Activated T-cell treated with anti-CD3 and anti-CD28 coated beads, Interleukin-2, amount 50 U/mL, for 72 hours (primary cell): ENCODE results near the gene CGB7. TPM values are rescaled to one million over a fixed set of nuclear protein-coding genes. Genes with fewer than 3 reads are reported as not detected.

Source experiments
- ATAC-seq, 2 donors: fragments of 150-1000 bp; cut with Tn5 transposase; replicated peaks in 1 of 2; 2 replicates each; pipeline ENCODE4 v1.10.0; 2021; ENCODE audit warnings: moderate library complexity in 2 of 2, mild to moderate bottlenecking in 1 of 2
- DNase-seq, 2 donors: peaks; one replicate each; pipeline ENCODE4 v3.0.0; 2021 to 2022; ENCODE audit warnings: mixed read lengths in 1 of 2
- H3K27ac Mint-ChIP-seq: one replicate; pipeline ENCODE4 v1.8.0; 2022; ENCODE audit warnings: mild to moderate bottlenecking, moderate library complexity, mixed read lengths
- H3K27me3 Mint-ChIP-seq: one replicate; pipeline ENCODE4 v1.8.0; 2022; ENCODE audit warnings: low read depth, mixed read lengths
- H3K36me3 Mint-ChIP-seq, 2 donors: one replicate each; pipeline ENCODE4 v1.8.0; 2022; ENCODE audit warnings: mixed read lengths in 2 of 2, mild to moderate bottlenecking in 1 of 2; ENCODE audit not compliant: insufficient read depth in 2 of 2
- H3K4me1 Mint-ChIP-seq: one replicate; pipeline ENCODE4 v1.8.0; 2022; ENCODE audit warnings: low read depth, mixed read lengths
- H3K4me3 Mint-ChIP-seq, 2 donors: one replicate each; pipeline ENCODE4 v1.8.0; 2022; ENCODE audit warnings: mild to moderate bottlenecking in 2 of 2, mixed read lengths in 2 of 2, moderate library complexity in 2 of 2
- H3K9me3 Mint-ChIP-seq, 2 donors: one replicate each; pipeline ENCODE4 v1.8.0; 2022; ENCODE audit warnings: mixed read lengths in 2 of 2
- total RNA-seq, 2 donors: library from RNA; stranded (reverse); gene quantifications; one replicate each; pipeline ENCODE4 v1.2.3, GENCODE V29; 2022

Gene CGB7
- total RNA-seq, 2 donors from 2014 or later: not detected

GRCh38 chr19:49014123-49014869, 43.3 kb downstream of the CGB7 start:
- H3K4me3 Mint-ChIP-seq: no peak overlapping the region
- peaks cover 1 to 7% of the 10 kb centered on the region in 2 donors for H3K36me3 Mint-ChIP-seq
- H3K27me3 Mint-ChIP-seq: peaks cover 6% of the 10 kb centered on the region
- no peak overlapping the region for H3K27ac Mint-ChIP-seq
- DNase-seq (no peak), ATAC-seq (no peak)
- no peaks in the 10 kb centered on the region for H3K9me3 Mint-ChIP-seq
- H3K4me1 Mint-ChIP-seq: peaks cover 11% of the 10 kb centered on the region

- no peaks in the 10 kb centered on the region for H3K4me1 Mint-ChIP-seq
- ATAC-seq: no peak
- H3K9me3 Mint-ChIP-seq: no peaks in the 10 kb centered on the region
- H3K27me3 Mint-ChIP-seq: no peaks in the 10 kb centered on the region
- DNase-seq: no peak
- H3K36me3 Mint-ChIP-seq: peaks cover 1 to 8% of the 10 kb centered on the region in 2 donors
- H3K27ac Mint-ChIP-seq: no peak overlapping the region
- H3K4me3 Mint-ChIP-seq: no peak overlapping the region
These were observed 46.4 kb downstream of the CGB7 start for GRCh38 chr19:49011194-49011593.

- no peaks in the 10 kb centered on the region for H3K9me3 Mint-ChIP-seq
- H3K27me3 Mint-ChIP-seq: no peaks in the 10 kb centered on the region
- peaks cover 1 to 6% of the 10 kb centered on the region in 2 donors for H3K36me3 Mint-ChIP-seq
- H3K4me3 Mint-ChIP-seq: no peak overlapping the region
- H3K27ac Mint-ChIP-seq: no peak overlapping the region
- DNase-seq (no peak), ATAC-seq (no peak)
- no peaks in the 10 kb centered on the region for H3K4me1 Mint-ChIP-seq
These were observed 47.1 kb downstream of the CGB7 start for GRCh38 chr19:49010453-49010852.

DNA sequence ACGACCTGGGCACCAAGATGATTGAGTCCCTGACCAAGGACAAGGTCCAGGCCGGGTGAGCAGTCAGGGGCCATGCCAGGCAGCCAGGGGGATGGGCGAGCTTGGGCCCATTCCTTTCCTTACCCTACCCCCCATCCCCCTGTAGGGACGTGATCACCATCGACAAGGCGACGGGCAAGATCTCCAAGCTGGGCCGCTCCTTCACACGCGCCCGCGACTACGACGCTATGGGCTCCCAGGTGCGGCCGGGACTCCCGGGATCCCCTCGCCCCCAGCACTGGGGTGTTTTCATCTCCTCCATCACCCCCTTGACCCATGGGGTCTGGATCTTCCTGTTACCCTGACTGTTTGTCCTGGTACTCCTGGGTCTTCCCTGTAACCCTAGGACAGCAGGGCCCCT, 47.7 kb downstream of the CGB7 start:
- ATAC-seq (no peak), DNase-seq (no peak)
- Mint-ChIP-seq H3K36me3 (peaks cover 4 to 6% of the 10 kb centered on the region in 2 donors), H3K4me1 (no peaks in the 10 kb centered on the region), H3K4me3 (no peak overlapping the region), H3K9me3 (no peaks in the 10 kb centered on the region), H3K27me3 (no peaks in the 10 kb centered on the region), H3K27ac (no peak overlapping the region)

GRCh38 chr19:49006905-49007304, 50.6 kb downstream of the CGB7 start:
- Mint-ChIP-seq H3K36me3 (peaks cover 5 to 11% of the 10 kb centered on the region in 2 donors), H3K27ac (no peak overlapping the region)
- no peak for ATAC-seq

DNA sequence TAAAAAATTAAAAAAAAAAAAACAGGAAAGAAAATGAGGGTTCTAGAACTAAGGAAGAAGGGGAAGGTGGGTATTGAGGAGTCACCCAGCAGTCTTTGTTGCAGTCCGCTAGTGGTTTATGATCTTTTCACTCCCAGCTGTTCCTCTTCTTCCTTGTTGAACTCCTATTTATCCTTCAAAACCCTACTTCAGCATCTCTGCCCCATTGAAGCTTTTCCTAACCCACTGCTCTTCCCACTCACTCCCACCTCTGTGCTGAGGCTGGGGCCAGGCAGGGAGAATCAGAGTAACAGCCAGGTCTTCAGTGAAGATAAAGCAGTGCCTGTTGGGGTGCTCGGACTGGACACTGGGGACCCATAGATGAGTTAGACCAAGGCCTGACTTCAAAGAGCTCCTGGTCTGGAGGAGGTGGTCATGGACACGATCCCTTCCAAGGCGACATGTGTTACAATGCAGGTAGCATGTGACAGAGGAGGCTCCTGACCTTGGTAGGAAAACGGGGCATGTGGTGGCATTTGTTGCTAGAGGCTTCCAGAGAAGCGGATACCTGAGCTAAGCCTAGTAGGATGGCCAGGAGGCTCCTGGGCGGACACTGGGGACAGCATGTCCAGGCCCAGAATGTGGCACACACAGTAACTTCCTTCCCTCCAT, 52.5 kb downstream of the CGB7 start:
- no peak overlapping the region for H3K27ac Mint-ChIP-seq
- DNase-seq: no peak

More at GRCh38 chr19:49006905-49007304, 50.6 kb downstream of the CGB7 start:
- H3K4me1 Mint-ChIP-seq: no peaks in the 10 kb centered on the region
- H3K9me3 Mint-ChIP-seq: no peaks in the 10 kb centered on the region
- no peaks in the 10 kb centered on the region for H3K27me3 Mint-ChIP-seq
- H3K4me3 Mint-ChIP-seq: no peak overlapping the region
- DNase-seq: no peak

More for the DNA sequence above, 52.5 kb downstream of the CGB7 start:
- no peak for ATAC-seq
- Mint-ChIP-seq H3K4me1 (no peaks in the 10 kb centered on the region), H3K27me3 (no peaks in the 10 kb centered on the region), H3K4me3 (no peak overlapping the region), H3K9me3 (no peaks in the 10 kb centered on the region), H3K36me3 (peaks cover 5 to 6% of the 10 kb centered on the region in 2 donors)

Other genes starting within 250 kb of the CGB7 start
- gene BCAT2, start 246.7 kb downstream of the CGB7 start, total RNA-seq: 10 to 100 TPM; 42.1 to 49.5 TPM
- gene HSD17B14, start 221.3 kb downstream of the CGB7 start, total RNA-seq: 1 to 10 TPM; 2.0 to 3.2 TPM
- gene PLEKHA4, start 189.1 kb downstream of the CGB7 start, total RNA-seq: 10 to 100 TPM; 16.2 to 24.5 TPM
- gene PPP1R15A, start 185.3 kb downstream of the CGB7 start, total RNA-seq: 100 to 1,000 TPM; 130 to 153 TPM
- gene TULP2, start 159.0 kb downstream of the CGB7 start, total RNA-seq: 1 to 10 TPM in 1 of 2 donors, under 1 TPM in 1; 0.79 to 3.3 TPM
- 100 to 1,000 TPM; 168 to 183 TPM for gene NUCB1, start 157.4 kb downstream of the CGB7 start, total RNA-seq
- 1 to 10 TPM; 3.2 to 3.6 TPM for gene DHDH, start 124.0 kb downstream of the CGB7 start, total RNA-seq
- gene BAX, start 102.9 kb downstream of the CGB7 start, total RNA-seq: 100 to 1,000 TPM; 318 to 448 TPM
- gene FTL, start 92.4 kb downstream of the CGB7 start, total RNA-seq: 100 to 1,000 TPM; 681 to 811 TPM
- gene GYS1, start 64.4 kb downstream of the CGB7 start, total RNA-seq: 10 to 100 TPM; 25.9 to 29.4 TPM
- 10 to 100 TPM; 83.4 to 92.5 TPM for gene RUVBL2, start 63.9 kb downstream of the CGB7 start, total RNA-seq
- not detected for gene LHB, start 40.7 kb downstream of the CGB7 start, total RNA-seq
- not detected for gene CGB3, start 33.4 kb downstream of the CGB7 start, total RNA-seq
- gene CGB2, start 25.9 kb downstream of the CGB7 start, total RNA-seq: 1 to 10 TPM in 1 of 2 donors, not detected in 1; 1.4 TPM
- gene CGB1, start 20.9 kb downstream of the CGB7 start, total RNA-seq: not detected
- gene CGB5, start 13.9 kb downstream of the CGB7 start, total RNA-seq: not detected
- gene CGB8, start 8.6 kb downstream of the CGB7 start, total RNA-seq: not detected
- gene NTF4, start 7.1 kb upstream of the CGB7 start, total RNA-seq: not detected
- gene KCNA7, start 14.9 kb upstream of the CGB7 start, total RNA-seq: not detected
- 100 to 1,000 TPM; 165 to 175 TPM for gene SNRNP70, start 27.7 kb upstream of the CGB7 start, total RNA-seq
- 1 to 10 TPM; 5.1 to 7.7 TPM for gene LIN7B, start 56.6 kb upstream of the CGB7 start, total RNA-seq
- gene C19orf73, start 61.4 kb upstream of the CGB7 start, total RNA-seq: 1 to 10 TPM; 2.2 to 2.9 TPM
- gene PPFIA3, start 61.8 kb upstream of the CGB7 start, total RNA-seq: 1 to 10 TPM; 6.2 to 9.0 TPM
- gene HRC, start 97.6 kb upstream of the CGB7 start, total RNA-seq: not detected
- gene TRPM4, start 100.0 kb upstream of the CGB7 start, total RNA-seq: 1 to 10 TPM in 1 of 2 donors, under 1 TPM in 1; 0.96 to 1.5 TPM